Retinal pigment epithelial cell (primary cell): ENCODE measurements around the gene KCNN3.
A peak's percentile ranks its signal among the peaks of the same experiment; 100 is the strongest.

Experiments
- DNase-seq: peaks from one replicate; pipeline ENCODE4 v3.0.0-alpha.2; 2010; ENCODE audit warnings: low read depth
- H3K4me3 ChIP-seq: 2 replicates; pipeline ENCODE4 v1.5.1; 2011; ENCODE audit warnings: mild to moderate bottlenecking, low read length, control low read depth, moderate library complexity
- CTCF ChIP-seq: conservative IDR thresholded peaks from 2 replicates; pipeline ENCODE4 v1.5.1; 2011; ENCODE audit warnings: low read depth, low read length, control low read depth, inconsistent platforms

Gene KCNN3

GRCh38 chr1:154767315-154768240, 102.5 kb downstream of the KCNN3 start:
- no peak for TF ChIP-seq CTCF
- no peak overlapping the region for H3K4me3 ChIP-seq
- peak; percentile 8 for DNase-seq

GRCh38 chr1:154765970-154766369, 104.1 kb downstream of the KCNN3 start:
- DNase-seq, result peak; percentile 12
- TF ChIP-seq CTCF, result peak; percentile 70
- H3K4me3 ChIP-seq, result no peak overlapping the region

DNA sequence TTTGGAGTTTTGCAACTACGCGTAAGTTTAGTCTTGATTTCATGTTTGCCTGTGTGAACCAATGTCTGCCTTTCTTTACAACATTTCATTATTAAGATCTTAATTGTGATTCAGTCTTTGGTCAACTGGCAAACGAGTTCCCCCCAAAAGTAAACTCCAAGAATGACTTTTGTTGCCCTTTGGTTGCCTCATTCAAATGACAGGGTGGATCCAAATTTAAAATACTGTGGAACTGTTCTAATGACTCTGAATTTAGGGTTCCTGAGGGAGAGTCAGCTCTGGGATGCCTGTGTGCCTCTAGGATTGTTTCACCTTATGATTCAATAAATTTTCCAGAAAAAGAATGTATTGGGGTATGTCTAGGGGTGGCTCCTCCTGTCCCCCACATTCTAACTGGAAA, 105.3 kb downstream of the KCNN3 start:
- TF ChIP-seq CTCF, result no peak
- H3K4me3 ChIP-seq, result no peak overlapping the region
- DNase-seq, result no peak

GRCh38 chr1:154764181-154764580, 105.9 kb downstream of the KCNN3 start:
- no peak overlapping the region for H3K4me3 ChIP-seq
- DNase-seq, result no peak
- TF ChIP-seq CTCF, result no peak

- peak; percentile 80 for TF ChIP-seq CTCF
- peak overlapping the region; percentile 20 for H3K4me3 ChIP-seq
- no peak for DNase-seq
Observed at GRCh38 chr1:154760469-154760933, 109.6 kb downstream of the KCNN3 start.

GRCh38 chr1:154759793-154760192, 110.3 kb downstream of the KCNN3 start:
- H3K4me3 ChIP-seq, result no peak overlapping the region
- no peak for TF ChIP-seq CTCF
- no peak for DNase-seq

GRCh38 chr1:154759196-154759595, 110.9 kb downstream of the KCNN3 start:
- DNase-seq, result no peak
- TF ChIP-seq CTCF, result no peak
- no peak overlapping the region for H3K4me3 ChIP-seq
